Astrocyte (in vitro differentiated cells and primary cell): ENCODE results near the gene SLC22A14.

ENCODE experiments used
- CTCF ChIP-seq: IDR thresholded peaks from 2 replicates; pipeline ENCODE4 v1.5.1; 2011; ENCODE audit warnings: low read depth, mild to moderate bottlenecking, inconsistent platforms, low read length, moderate library complexity; ENCODE audit not compliant: insufficient read depth
- EZH2 ChIP-seq: IDR thresholded peaks from 2 replicates; pipeline ENCODE4 v1.6.1; 2012; ENCODE audit warnings: mild to moderate bottlenecking, low read length, inconsistent platforms; ENCODE audit not compliant: insufficient read depth

GRCh38 chr3:38361496-38361895 is 79.4 kb downstream of the SLC22A14 start:
- TF ChIP-seq CTCF (no peak), EZH2 (no peak)
